H1 (cell line): Measurements from ENCODE around the gene HMX1. TPM values are rescaled to one million over a fixed set of nuclear protein-coding genes. Genes with fewer than 3 reads are reported as not detected.

Experiments
- CTCF ChIA-PET: fragments of 300-600 bp; sonication (Branson Sonifier 250); formaldehyde crosslinking; loops from one replicate; lab custom pipeline; 2021; ENCODE audit not compliant: partially characterized antibody; lab: Charles Lee
- POLR2A ChIA-PET: fragments of 300-600 bp; sonication (Branson Sonifier 250); formaldehyde crosslinking; loops from one replicate; lab custom pipeline; 2021; ENCODE audit warnings: inconsistent platforms; ENCODE audit not compliant: partially characterized antibody; lab: Charles Lee
- DNase-seq, 2 experiments: peaks; one replicate each; pipeline versions ENCODE4 v3.0.0 to v3.0.0-alpha.2; 2010 to 2022; ENCODE audit warnings: low spot score in 2 of 2, low read depth in 1 of 2, mixed read lengths in 1 of 2
- FAIRE-seq: peaks from 2 replicates; lab custom pipeline; 2011; peaks lifted over from hg19 to GRCh38; lab: Jason Lieb, UNC
- H2AFZ ChIP-seq: 2 replicates; pipeline ENCODE4 v1.8.1; 2012; ENCODE audit warnings: low read length, inconsistent platforms
- H2AK5ac ChIP-seq: 2 replicates; pipeline ENCODE4 v1.6.1; 2013; ENCODE audit warnings: low read depth, low read length
- H2BK120ac ChIP-seq: replicated peaks from 2 replicates; pipeline ENCODE3; 2013; ENCODE audit warnings: low read depth, low read length, inconsistent platforms
- H2BK12ac ChIP-seq: 2 replicates; pipeline ENCODE4 v1.6.1; 2013; ENCODE audit warnings: low read depth, low read length
- H2BK15ac ChIP-seq: 2 replicates; pipeline ENCODE4 v1.6.1; 2013; ENCODE audit warnings: low read length
- H2BK20ac ChIP-seq: 2 replicates; pipeline ENCODE4 v1.6.1; 2013; ENCODE audit warnings: low read length
- H2BK5ac ChIP-seq: 2 replicates; pipeline ENCODE4 v1.6.1; 2013; ENCODE audit warnings: low read depth, low read length
- H3K14ac ChIP-seq: 2 replicates; pipeline ENCODE4 v1.6.1; 2013; ENCODE audit warnings: inconsistent platforms; ENCODE audit not compliant: insufficient read length
- H3K18ac ChIP-seq: 2 replicates; pipeline ENCODE4 v1.6.1; 2013; ENCODE audit warnings: low read length; ENCODE audit errors: extremely low read depth
- H3K23ac ChIP-seq: 2 replicates; pipeline ENCODE4 v1.6.1; 2013; ENCODE audit warnings: inconsistent platforms; ENCODE audit not compliant: insufficient read length
- H3K23me2 ChIP-seq: 2 replicates; pipeline ENCODE4 v1.6.1; 2013; ENCODE audit warnings: low read depth, low read length
- H3K27ac ChIP-seq: 2 replicates; pipeline ENCODE4 v1.6.1; 2011; ENCODE audit warnings: low read depth, low read length, inconsistent platforms
- H3K27me3 ChIP-seq, 4 experiments: replicated peaks in 1 of 4; 1 replicate in 1 of 4; 2 replicates in 3 of 4; pipeline versions ENCODE4 v1.6.1 to v1.8.1; 2011 to 2013; ENCODE audit warnings: low read length in 3 of 4, mild to moderate bottlenecking in 3 of 4, inconsistent platforms in 2 of 4, mixed read lengths in 2 of 4, moderate library complexity in 1 of 4; ENCODE audit not compliant: control insufficient read depth in 3 of 4, insufficient read depth in 3 of 4; ENCODE audit errors: extremely low read depth in 1 of 4
- H3K36me3 ChIP-seq, 4 experiments: 2 replicates each; pipeline versions ENCODE4 v1.6.1 to v1.8.1; 2011 to 2013; ENCODE audit warnings: mild to moderate bottlenecking in 4 of 4, low read length in 3 of 4, moderate library complexity in 2 of 4, control low read depth in 1 of 4, inconsistent platforms in 1 of 4; ENCODE audit not compliant: insufficient read depth in 4 of 4, control insufficient read depth in 2 of 4
- H3K4ac ChIP-seq: replicated peaks from 2 replicates; pipeline ENCODE3; 2013; ENCODE audit warnings: low read length, low read depth, mixed read lengths, inconsistent platforms; ENCODE audit not compliant: insufficient read length
- H3K4me1 ChIP-seq, 4 experiments: replicated peaks in 1 of 4; 1 replicate in 1 of 4; 2 replicates in 3 of 4; pipeline versions ENCODE4 v1.6.1 to v1.8.1; 2011 to 2013; ENCODE audit warnings: low read length in 3 of 4, inconsistent platforms in 2 of 4, mixed read lengths in 1 of 4; ENCODE audit not compliant: insufficient read depth in 4 of 4, control insufficient read depth in 3 of 4
- H3K4me2 ChIP-seq, 2 experiments: 2 replicates each; pipeline versions ENCODE4 v1.6.1 to v1.8.1; 2011 to 2013; ENCODE audit warnings: low read depth in 2 of 2, low read length in 2 of 2, control low read depth in 1 of 2, inconsistent platforms in 1 of 2, mild to moderate bottlenecking in 1 of 2; ENCODE audit not compliant: insufficient read depth in 1 of 2
- H3K4me3 ChIP-seq, 4 experiments: fragments of 200-600, 300-600 bp in 1 of 4; sonication (generic), shearing (Covaris generic), sonication (Bioruptor Twin) in 1 of 4; 2 replicates each; pipeline versions ENCODE4 v1.5.1 to v1.8.1; 2011 to 2016; ENCODE audit warnings: low read length in 4 of 4, low read depth in 3 of 4, control low read depth in 2 of 4, inconsistent platforms in 2 of 4, mild to moderate bottlenecking in 2 of 4, mixed read lengths in 1 of 4, moderate library complexity in 1 of 4; ENCODE audit not compliant: insufficient read depth in 2 of 4; ENCODE audit errors: extremely low read depth in 1 of 4
- H3K56ac ChIP-seq: replicated peaks from 2 replicates; pipeline ENCODE3; 2013; ENCODE audit warnings: low read depth, mild to moderate bottlenecking, mixed read lengths, low read length, inconsistent platforms; ENCODE audit not compliant: insufficient read length
- H3K79me1 ChIP-seq: 2 replicates; pipeline ENCODE4 v1.6.1; 2013; ENCODE audit warnings: low read depth, low read length, control low read depth
- H3K79me2 ChIP-seq, 2 experiments: 2 replicates each; pipeline versions ENCODE4 v1.6.1 to v1.8.1; 2012 to 2013; ENCODE audit warnings: low read length in 2 of 2, mild to moderate bottlenecking in 2 of 2, inconsistent platforms in 1 of 2; ENCODE audit not compliant: insufficient read depth in 2 of 2, control insufficient read depth in 1 of 2
- H3K9ac ChIP-seq, 4 experiments: replicated peaks in 1 of 4; 1 replicate in 1 of 4; 2 replicates in 3 of 4; pipeline versions ENCODE4 v1.6.1 to v1.8.1; 2011 to 2013; ENCODE audit warnings: low read depth in 3 of 4, low read length in 3 of 4, control low read depth in 2 of 4, mild to moderate bottlenecking in 2 of 4, moderate library complexity in 2 of 4, inconsistent platforms in 1 of 4; ENCODE audit errors: extremely low read depth in 1 of 4
- H3K9me3 ChIP-seq, 2 experiments: 2 replicates each; pipeline versions ENCODE4 v1.6.1 to v1.8.1; 2012 to 2013; ENCODE audit warnings: mild to moderate bottlenecking in 2 of 2, moderate library complexity in 2 of 2, control low read depth in 1 of 2, inconsistent platforms in 1 of 2, low read depth in 1 of 2, low read length in 1 of 2, mixed read lengths in 1 of 2; ENCODE audit not compliant: insufficient read depth in 2 of 2
- H4K20me1 ChIP-seq, 2 experiments: replicated peaks in 1 of 2; 2 replicates each; pipeline versions ENCODE3 to v1.8.1; 2011 to 2013; ENCODE audit warnings: inconsistent platforms in 2 of 2, low read length in 2 of 2, mild to moderate bottlenecking in 1 of 2; ENCODE audit not compliant: insufficient read depth in 2 of 2, control insufficient read depth in 1 of 2
- H4K5ac ChIP-seq: 2 replicates; pipeline ENCODE4 v1.6.1; 2013; ENCODE audit warnings: low read length, low read depth, mixed read lengths, inconsistent platforms; ENCODE audit not compliant: insufficient read length
- H4K8ac ChIP-seq: 2 replicates; pipeline ENCODE4 v1.8.0; 2013; ENCODE audit warnings: mild to moderate bottlenecking, moderate library complexity, low read length, inconsistent platforms; ENCODE audit not compliant: insufficient read depth; ENCODE audit errors: extremely low read depth
- H4K91ac ChIP-seq: replicated peaks from 2 replicates; pipeline ENCODE3; 2013; ENCODE audit warnings: low read length, mixed read lengths, inconsistent platforms; ENCODE audit not compliant: insufficient read length
- FOSL1 ChIP-seq: IDR thresholded peaks from 2 replicates; pipeline ENCODE4 v1.6.1; 2011; ENCODE audit warnings: mild to moderate bottlenecking, low read depth, low read length, moderate library complexity; ENCODE audit not compliant: insufficient read depth
- JUN ChIP-seq: IDR thresholded peaks from 2 replicates; pipeline ENCODE4 v1.6.1; 2011; ENCODE audit warnings: low read depth, mild to moderate bottlenecking, improper control_type of control experiment, low read length
- RFX5 ChIP-seq: IDR thresholded peaks from 2 replicates; pipeline ENCODE4 v1.6.1; 2011; ENCODE audit warnings: low read depth, low read length, improper control_type of control experiment, borderline replicate concordance
- RNF2 ChIP-seq: fragments of 200-900, 300-1000 bp; sonication (generic); IDR thresholded peaks from 2 replicates; pipeline ENCODE4 v1.7.1; 2016; ENCODE audit warnings: borderline replicate concordance, low read depth, mild to moderate bottlenecking, antibody characterized with exemption, low read length; ENCODE audit not compliant: poor library complexity, severe bottlenecking; ENCODE audit errors: missing control alignments
- SIN3A ChIP-seq, 2 experiments: IDR thresholded peaks in 1 of 2; conservative IDR thresholded peaks in 1 of 2; 2 replicates each; pipeline ENCODE4 v1.6.1; 2011 to 2012; ENCODE audit warnings: low read length in 2 of 2, improper control_type of control experiment in 1 of 2, low read depth in 1 of 2, mild to moderate bottlenecking in 1 of 2
- SIRT6 ChIP-seq: IDR thresholded peaks from one replicate; pipeline ENCODE4 v1.7.1; 2012; ENCODE audit warnings: low read length, inconsistent platforms
- SUZ12 ChIP-seq: fragments of 200-600 bp; sonication (generic); IDR thresholded peaks from 2 replicates; pipeline ENCODE4 v1.6.1; 2012; ENCODE audit warnings: mild to moderate bottlenecking, inconsistent platforms, low read length, moderate library complexity, mixed read lengths
- TBP ChIP-seq: IDR thresholded peaks from 2 replicates; pipeline ENCODE4 v1.6.1; 2011; ENCODE audit warnings: low read depth, low read length, improper control_type of control experiment
- WGBS, 2 experiments: shearing (Covaris generic) in 1 of 2; methylation state at CpG; one replicate each; pipeline versions ENCODE4 v1.1.6 to v1.1.7; 2013 to 2015; ENCODE audit warnings: low lambda C conversion rate in 2 of 2, mixed read lengths in 2 of 2, inconsistent platforms in 1 of 2, low coverage in 1 of 2, missing lambda C conversion rate in 1 of 2; ENCODE audit not compliant: insufficient replicate concordance in 2 of 2, insufficient coverage in 1 of 2, insufficient read length in 1 of 2; ENCODE audit errors: extremely low coverage in 1 of 2, missing lambda C conversion rate in 1 of 2; 5-methylcytosine and 5-hydroxymethylcytosine counted together
- polyA plus RNA-seq, 7 experiments: library from polyadenylated mRNA; depleted of rRNA in 3 of 7; stranded (reverse) in 5 of 7; unstranded in 2 of 7; fragments of >200 nt in 5 of 7; fragments of 200-250 nt in 2 of 7; gene quantifications; 1 replicate in 5 of 7; 2 replicates in 1 of 7; 4 replicates in 1 of 7; pipeline versions ENCODE4 v1.2.1 to v1.2.3, GENCODE V29; 2011 to 2013; ENCODE audit warnings: missing spikeins in 2 of 7, mixed read lengths in 2 of 7
- total RNA-seq: library from RNA; stranded (reverse); fragmentation: NEBNext Ultra II Directional; extraction: Animal tissue kit (Norgen Biotek cat#: 25700); gene quantifications from 2 replicates; pipeline ENCODE4 v1.2.1, GENCODE V29; 2021
- TF ChIP-seq, protein P1 (sequence below): IDR thresholded peaks from 2 replicates; pipeline ENCODE4 v1.6.1; 2012; ENCODE audit warnings: low read length, inconsistent platforms

Gene HMX1
- total and polyA plus RNA-seq, 2 of the 8 experiments (the other 6 are each of a cell fraction or from before 2014, with no cell fraction given) = 0.26 TPM; not detected in 1

DNA sequence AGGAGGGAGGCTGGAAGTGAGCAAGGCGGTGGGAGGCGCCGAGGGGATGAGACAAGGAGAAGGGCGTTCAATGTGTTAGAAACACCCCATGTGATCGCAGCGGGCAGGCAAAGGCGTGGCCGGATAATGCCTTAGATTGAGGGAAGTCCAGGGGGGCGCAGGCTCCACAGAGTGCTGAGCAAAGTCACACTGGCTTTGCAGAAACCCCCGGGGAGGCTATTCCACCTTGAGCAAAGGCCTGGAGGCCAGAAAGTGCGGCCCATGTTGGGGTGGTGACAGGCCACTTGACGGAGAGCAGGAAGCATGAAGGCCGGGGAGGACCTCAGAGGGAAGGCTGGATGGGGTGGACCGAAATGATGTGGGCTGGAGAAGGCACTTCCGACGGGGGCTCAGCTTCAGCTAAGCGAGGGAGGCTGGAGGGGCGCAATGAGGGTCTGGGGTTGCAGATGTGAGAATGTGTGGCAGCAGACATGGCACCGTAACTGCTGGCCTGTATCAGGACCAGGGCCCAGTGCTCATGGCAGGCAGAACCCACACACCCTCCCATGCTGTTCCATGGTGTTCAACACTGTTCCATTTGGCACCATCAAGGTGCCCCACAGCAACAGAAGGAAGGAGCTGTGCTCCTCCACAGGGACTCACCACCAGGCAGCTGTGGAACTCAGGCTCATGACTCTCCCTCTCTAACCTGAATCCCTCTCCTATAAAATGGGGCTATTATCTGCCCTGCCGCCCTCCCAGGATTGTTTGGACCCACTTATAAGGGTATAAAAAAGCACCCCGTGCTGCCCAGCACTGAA is 50.3 kb downstream of the HMX1 start:
- no peak overlapping the region for H4K91ac ChIP-seq
- no peak overlapping the region for H2BK20ac ChIP-seq
- no peak overlapping the region for H2BK120ac ChIP-seq
- no peak overlapping the region for H3K4me3 ChIP-seq
- no peak overlapping the region for H4K8ac ChIP-seq
- H4K20me1 ChIP-seq = peaks cover 0 to 3% of the 10 kb centered on the region in 2 experiments
- no peak overlapping the region for H3K18ac ChIP-seq
- CTCF ChIA-PET = interaction anchor here (0.8 to 2.0 kb wide), 3 partner anchors 26 to 133 kb away, joined by 3 to 7 read pairs (median 5); no protein-coding TSS in a partner anchor
- WGBS, 2 experiments = 83% methylated on average over 21 of the region's 21 CpGs; no CpG with 5 or more reads in 1 of the 2 experiments
- H3K23ac ChIP-seq = no peak overlapping the region
- no peak overlapping the region for H2BK5ac ChIP-seq
- no peaks in the 10 kb centered on the region; a peak in 1 of 7 replicates for H3K27me3 ChIP-seq
- no peak overlapping the region for H2AK5ac ChIP-seq
- H2BK12ac ChIP-seq = no peak overlapping the region
- H2BK15ac ChIP-seq = no peak overlapping the region
- no peak overlapping the region for H3K4me2 ChIP-seq
- H3K9me3 ChIP-seq = no peaks in the 10 kb centered on the region
- FAIRE-seq = no peak
- POLR2A ChIA-PET = no interaction called here
- H3K4ac ChIP-seq = peak overlapping the region; percentile 77
- H3K79me2 ChIP-seq = no peaks in the 10 kb centered on the region
- H3K36me3 ChIP-seq = no peaks in the 10 kb centered on the region
- DNase-seq = peak in 1 of 2 experiments; percentile 30
- H4K5ac ChIP-seq = no peak overlapping the region
- H3K56ac ChIP-seq = no peak overlapping the region
- H3K14ac ChIP-seq = no peak overlapping the region
- no peaks in the 10 kb centered on the region for H3K4me1 ChIP-seq
- no peak overlapping the region for H2AFZ ChIP-seq
- H3K23me2 ChIP-seq = no peaks in the 10 kb centered on the region
- no peak overlapping the region for H3K27ac ChIP-seq
- no peak overlapping the region for H3K9ac ChIP-seq
- H3K79me1 ChIP-seq = no peaks in the 10 kb centered on the region
- TF ChIP-seq FOSL1 (no peak), TBP (no peak), RFX5 (no peak), RNF2 (no peak), JUN (no peak), SIN3A (conservative IDR thresholded peaks at IDR 0.05 in 1 of 2, IDR thresholded peaks at IDR 0.05 in 1 of 2; ENCODE audit: low read depth in 1 of 2, low read length in 2 of 2) (no peak), SIRT6 (no peak), SUZ12 (no peak)
- TF ChIP-seq, protein P1, sequence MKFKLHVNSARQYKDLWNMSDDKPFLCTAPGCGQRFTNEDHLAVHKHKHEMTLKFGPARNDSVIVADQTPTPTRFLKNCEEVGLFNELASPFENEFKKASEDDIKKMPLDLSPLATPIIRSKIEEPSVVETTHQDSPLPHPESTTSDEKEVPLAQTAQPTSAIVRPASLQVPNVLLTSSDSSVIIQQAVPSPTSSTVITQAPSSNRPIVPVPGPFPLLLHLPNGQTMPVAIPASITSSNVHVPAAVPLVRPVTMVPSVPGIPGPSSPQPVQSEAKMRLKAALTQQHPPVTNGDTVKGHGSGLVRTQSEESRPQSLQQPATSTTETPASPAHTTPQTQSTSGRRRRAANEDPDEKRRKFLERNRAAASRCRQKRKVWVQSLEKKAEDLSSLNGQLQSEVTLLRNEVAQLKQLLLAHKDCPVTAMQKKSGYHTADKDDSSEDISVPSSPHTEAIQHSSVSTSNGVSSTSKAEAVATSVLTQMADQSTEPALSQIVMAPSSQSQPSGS = no peak
